NCI-H2227 (cell line): ENCODE measurements around the gene SPDYE5.

ENCODE experiments used
- DNase-seq: peaks from one replicate; lab custom pipeline; 2025; ENCODE audit not compliant: unreplicated experiment; lab: John Stamatoyannopoulos, UW

Gene SPDYE5

GRCh38 chr7:75536940-75537538, 44.9 kb downstream of the SPDYE5 start:
- DNase-seq: no peak

- no peak for DNase-seq
Measured at GRCh38 chr7:75537731-75538130, 45.6 kb downstream of the SPDYE5 start.

- peak; percentile 7 for DNase-seq
Measured at GRCh38 chr7:75546237-75547015, 54.3 kb downstream of the SPDYE5 start.
